CD4-positive, alpha-beta memory T cell (primary cell): Measurements from ENCODE around the gene TLCD5. TPM values are rescaled to one million over a fixed set of nuclear protein-coding genes. Genes with fewer than 3 reads are reported as not detected.

Experiments
- CTCF ChIA-PET: fragments of 350-600 bp; sonication (Branson Sonifier 250); formaldehyde crosslinking; loops from one replicate; lab custom pipeline; 2021; ENCODE audit warnings: inconsistent platforms; ENCODE audit not compliant: partially characterized antibody; lab: Charles Lee
- POLR2A ChIA-PET: fragments of 350-600 bp; sonication (Branson Sonifier 250); formaldehyde crosslinking; loops from one replicate; lab custom pipeline; 2021; ENCODE audit not compliant: partially characterized antibody; lab: Charles Lee
- DNase-seq, 5 donors: peaks; one replicate each; pipeline versions ENCODE4 v3.0.0 to v3.0.0-alpha.2; 2020 to 2022; ENCODE audit warnings: mixed read lengths in 1 of 5
- H3K27ac ChIP-seq: one replicate; pipeline ENCODE4 v1.7.0; 2013; ENCODE audit warnings: low read depth, low read length
- H3K27me3 ChIP-seq: 2 replicates; pipeline ENCODE4 v1.7.0; 2013; ENCODE audit warnings: mild to moderate bottlenecking, low read length, moderate library complexity; ENCODE audit not compliant: insufficient read depth
- H3K36me3 ChIP-seq: 2 replicates; pipeline ENCODE4 v1.7.0; 2013; ENCODE audit warnings: mild to moderate bottlenecking, low read length, moderate library complexity; ENCODE audit not compliant: insufficient read depth
- H3K4me1 ChIP-seq: 2 replicates; pipeline ENCODE4 v1.7.0; 2013; ENCODE audit warnings: mild to moderate bottlenecking, low read length, moderate library complexity; ENCODE audit not compliant: insufficient read depth
- H3K4me3 ChIP-seq, 2 donors: one replicate each; pipeline ENCODE4 v1.7.0; 2013; ENCODE audit warnings: low read length in 2 of 2, mild to moderate bottlenecking in 1 of 2
- H3K9me3 ChIP-seq, 2 donors: one replicate each; pipeline ENCODE4 v1.7.0; 2013; ENCODE audit warnings: low read length in 2 of 2, control low read depth in 1 of 2; ENCODE audit not compliant: control insufficient read depth in 1 of 2
- H3K27ac Mint-ChIP-seq, 7 donors: one replicate each; pipeline ENCODE4 v1.8.0; 2020 to 2021; ENCODE audit warnings: mixed read lengths in 7 of 7, mild to moderate bottlenecking in 6 of 7, inconsistent platforms in 3 of 7, moderate library complexity in 3 of 7
- H3K27me3 Mint-ChIP-seq, 2 donors: one replicate each; pipeline ENCODE4 v1.8.0; 2020 to 2021; ENCODE audit warnings: mixed read lengths in 2 of 2
- H3K36me3 Mint-ChIP-seq, 2 donors: one replicate each; pipeline ENCODE4 v1.8.0; 2020 to 2021; ENCODE audit warnings: mixed read lengths in 2 of 2, inconsistent platforms in 1 of 2, mild to moderate bottlenecking in 1 of 2
- H3K4me1 Mint-ChIP-seq, 4 donors: one replicate each; pipeline ENCODE4 v1.8.0; 2020 to 2021; ENCODE audit warnings: mixed read lengths in 4 of 4, mild to moderate bottlenecking in 1 of 4
- H3K4me3 Mint-ChIP-seq, 8 donors: one replicate each; pipeline ENCODE4 v1.8.0; 2020 to 2021; ENCODE audit warnings: mixed read lengths in 8 of 8, mild to moderate bottlenecking in 7 of 8, moderate library complexity in 6 of 8, inconsistent platforms in 3 of 8
- H3K9me3 Mint-ChIP-seq, 8 donors: one replicate each; pipeline ENCODE4 v1.8.0; 2020 to 2021; ENCODE audit warnings: mixed read lengths in 8 of 8, mild to moderate bottlenecking in 5 of 8, inconsistent platforms in 3 of 8, moderate library complexity in 1 of 8
- intact Hi-C: fragments of 100-400 bp; cut with micrococcal nuclease; formaldehyde crosslinking; loops from one replicate; pipeline ENCODE4 v1.15.1; 2023
- polyA plus RNA-seq, 2 donors: library from polyadenylated mRNA; unstranded; fragments of 300-500 nt; fragmentation: Illumina TruSeq; gene quantifications; one replicate each; pipeline ENCODE4 v1.2.3, GENCODE V29; 2021
- total RNA-seq, 2 experiments: library from RNA; stranded (reverse); gene quantifications; one replicate each; pipeline ENCODE4 v1.2.3, GENCODE V29; 2021

The TLCD5 gene
- total and polyA plus RNA-seq, 4 experiments from 2014 or later = 0.13 to 0.70 (median 0.27) TPM

DNA sequence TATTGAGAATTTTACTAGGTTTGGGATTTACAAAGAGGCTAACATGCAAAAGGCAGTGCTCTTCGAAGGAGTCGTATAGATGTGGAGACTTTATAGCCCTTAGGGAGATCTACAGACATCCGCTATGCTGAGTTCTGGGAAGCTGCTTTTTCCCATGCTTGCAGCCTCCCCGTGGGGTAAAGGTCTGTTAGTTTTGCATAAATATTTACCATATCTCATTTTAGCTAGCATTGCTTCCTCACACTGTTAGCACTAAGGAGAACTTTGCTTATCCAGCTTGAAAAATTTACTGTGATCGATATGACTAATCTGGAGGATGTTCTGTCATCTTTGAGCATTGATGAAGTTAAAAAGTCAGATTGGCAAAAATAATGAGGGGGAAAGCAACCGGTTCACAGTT, 29.7 kb downstream of the TLCD5 start:
- Histone ChIP-seq H3K36me3 (no peaks in the 10 kb centered on the region), H3K27ac (no peak overlapping the region), H3K4me1 (no peaks in the 10 kb centered on the region), H3K4me3 (no peak overlapping the region), H3K9me3 (no peaks in the 10 kb centered on the region), H3K27me3 (no peaks in the 10 kb centered on the region)
- Mint-ChIP-seq H3K9me3 (no peaks in the 10 kb centered on the region), H3K27me3 (peaks cover 13 to 25% of the 10 kb centered on the region in 2 donors), H3K4me3 (no peak overlapping the region), H3K4me1 (peaks cover 0 to 7% (median under 1%) of the 10 kb centered on the region in 4 donors), H3K36me3 (peaks cover 0 to 17% of the 10 kb centered on the region in 2 donors), H3K27ac (no peak overlapping the region)
- DNase-seq = no peak
- ChIA-PET CTCF (interaction anchor here (0.6 to 1.9 kb wide), 2 partner anchors 10 to 19 kb away, joined by 3 to 4 read pairs; partner anchors contain the start of gene ARHGEF12), POLR2A (no interaction called here)
- intact Hi-C loops = no loop called here

DNA sequence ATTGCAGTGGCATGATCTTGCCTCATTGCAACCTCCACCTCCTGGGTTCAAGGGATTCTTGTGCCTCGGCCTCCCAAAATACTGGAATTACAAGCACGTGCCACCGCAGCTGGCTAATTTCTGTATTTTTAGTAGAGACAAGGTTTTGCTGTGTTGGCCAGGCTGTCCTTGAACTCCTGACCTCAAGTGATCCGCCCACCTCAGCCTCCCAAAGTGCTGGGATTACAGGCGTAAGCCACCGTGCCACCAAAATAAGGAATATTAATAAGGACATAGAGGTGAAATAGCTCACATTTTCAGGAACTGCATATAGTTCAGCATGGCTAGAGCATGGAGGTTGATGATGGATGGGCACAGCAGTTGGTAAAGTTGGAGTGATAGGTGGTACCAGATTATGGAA, 32.5 kb downstream of the TLCD5 start:
- no peaks in the 10 kb centered on the region for H3K27me3 ChIP-seq
- no peak overlapping the region for H3K4me3 ChIP-seq
- intact Hi-C loops = no loop called here
- POLR2A ChIA-PET = no interaction called here
- H3K4me1 ChIP-seq = no peaks in the 10 kb centered on the region
- Mint-ChIP-seq H3K27ac (no peak overlapping the region), H3K9me3 (no peaks in the 10 kb centered on the region), H3K4me1 (peaks cover 0 to 4% (median 0%) of the 10 kb centered on the region in 4 donors), H3K36me3 (peaks cover 0 to 13% of the 10 kb centered on the region in 2 donors), H3K4me3 (no peak overlapping the region), H3K27me3 (peaks cover 8 to 12% of the 10 kb centered on the region in 2 donors)
- H3K36me3 ChIP-seq = no peaks in the 10 kb centered on the region
- H3K9me3 ChIP-seq = no peaks in the 10 kb centered on the region
- CTCF ChIA-PET = no interaction called here
- H3K27ac ChIP-seq = no peak overlapping the region
- no peak for DNase-seq

DNA sequence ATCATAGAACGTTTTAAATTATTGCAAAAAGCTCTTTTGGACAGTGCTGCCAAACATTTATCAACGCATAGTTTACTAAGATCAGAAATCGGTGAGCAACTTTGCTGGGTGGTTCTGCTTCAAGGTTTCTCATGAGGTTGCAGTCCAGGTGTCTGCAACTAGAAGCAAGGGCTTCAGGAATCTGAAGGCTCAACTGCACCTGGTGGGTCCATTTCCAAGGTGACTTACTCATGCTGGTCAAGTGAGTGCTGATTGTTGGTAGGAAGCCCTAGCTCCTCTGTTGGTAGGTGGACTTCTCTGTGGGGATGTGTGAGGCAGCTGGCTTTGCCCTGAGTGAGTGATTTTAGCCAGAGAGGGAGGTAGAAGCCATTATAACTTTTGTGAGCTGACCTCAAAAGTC, 33.6 kb downstream of the TLCD5 start:
- Histone ChIP-seq H3K4me3 (no peak overlapping the region), H3K9me3 (no peaks in the 10 kb centered on the region), H3K36me3 (no peaks in the 10 kb centered on the region), H3K27ac (no peak overlapping the region), H3K27me3 (no peaks in the 10 kb centered on the region), H3K4me1 (no peaks in the 10 kb centered on the region)
- POLR2A ChIA-PET = no interaction called here
- Mint-ChIP-seq H3K4me1 (peaks cover 0 to 4% (median 0%) of the 10 kb centered on the region in 4 donors), H3K27me3 (peaks cover 6 to 12% of the 10 kb centered on the region in 2 donors), H3K4me3 (no peak overlapping the region), H3K36me3 (peaks cover 0 to 9% of the 10 kb centered on the region in 2 donors), H3K9me3 (no peaks in the 10 kb centered on the region), H3K27ac (no peak overlapping the region)
- intact Hi-C loops = no loop called here
- no peak for DNase-seq
- CTCF ChIA-PET = interaction anchor here (1.0 kb wide), 1 partner anchor 24 kb away, joined by 3 read pairs; no protein-coding TSS in a partner anchor

DNA sequence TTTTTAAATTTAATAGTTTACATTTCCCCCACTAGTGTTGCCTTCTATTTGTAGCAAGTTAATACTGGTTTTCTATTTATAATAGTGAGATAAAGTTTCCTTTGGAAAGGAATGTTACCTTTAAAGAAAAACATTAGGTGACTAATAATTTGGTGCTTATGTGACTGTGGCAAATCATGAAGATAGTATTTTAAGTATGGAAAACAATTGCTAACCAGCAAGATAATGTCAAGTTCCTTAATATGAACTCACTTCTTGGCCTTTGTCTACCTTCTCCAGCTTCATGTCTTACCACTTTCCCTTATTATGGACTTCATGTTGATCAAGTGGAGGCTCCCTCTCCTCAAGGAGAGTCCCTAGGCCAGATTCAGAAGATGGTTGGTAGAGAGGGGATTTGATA, 38.3 kb downstream of the TLCD5 start:
- Histone ChIP-seq H3K9me3 (no peaks in the 10 kb centered on the region), H3K4me1 (no peaks in the 10 kb centered on the region), H3K36me3 (no peaks in the 10 kb centered on the region), H3K27ac (no peak overlapping the region), H3K4me3 (no peak overlapping the region), H3K27me3 (no peaks in the 10 kb centered on the region)
- peaks cover 2 to 6% of the 10 kb centered on the region in 2 donors for H3K27me3 Mint-ChIP-seq
- ChIA-PET POLR2A (no interaction called here), CTCF (no interaction called here)
- intact Hi-C loops = no loop called here
- peaks cover 0 to 1% (median 0%) of the 10 kb centered on the region in 4 donors for H3K4me1 Mint-ChIP-seq
- H3K4me3 Mint-ChIP-seq = no peak overlapping the region
- no peaks in the 10 kb centered on the region for H3K9me3 Mint-ChIP-seq
- DNase-seq = no peak
- H3K27ac Mint-ChIP-seq = no peak overlapping the region
- no peaks in the 10 kb centered on the region for H3K36me3 Mint-ChIP-seq

DNA sequence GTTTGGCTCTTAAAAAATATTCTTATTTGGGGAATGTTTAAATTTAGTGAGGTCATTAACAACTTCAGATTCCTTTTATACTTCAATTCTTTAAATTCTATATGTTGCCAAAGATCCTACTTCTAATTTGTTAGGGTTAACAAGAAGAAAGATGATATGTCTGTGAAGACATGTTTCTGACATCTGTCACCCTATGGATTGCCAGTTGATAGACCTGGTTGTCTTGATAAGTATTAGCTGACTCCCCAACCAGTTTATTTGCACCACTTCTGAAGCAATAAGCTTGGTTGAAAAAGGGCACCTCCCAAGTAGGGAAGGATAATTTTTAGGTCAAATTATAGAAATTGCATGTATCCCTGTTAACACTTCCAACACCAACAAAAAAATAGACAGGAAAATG, 40.4 kb downstream of the TLCD5 start:
- H3K36me3 ChIP-seq = no peaks in the 10 kb centered on the region
- Mint-ChIP-seq H3K36me3 (no peaks in the 10 kb centered on the region), H3K27ac (no peak overlapping the region), H3K4me3 (no peak overlapping the region), H3K4me1 (peaks cover 0 to 1% (median 0%) of the 10 kb centered on the region in 4 donors), H3K27me3 (peaks cover 1 to 2% of the 10 kb centered on the region in 2 donors), H3K9me3 (no peaks in the 10 kb centered on the region)
- no peak overlapping the region for H3K27ac ChIP-seq
- no peak for DNase-seq
- intact Hi-C loops = no loop called here
- H3K4me1 ChIP-seq = no peaks in the 10 kb centered on the region
- no peak overlapping the region for H3K4me3 ChIP-seq
- POLR2A ChIA-PET = no interaction called here
- no peaks in the 10 kb centered on the region for H3K9me3 ChIP-seq
- CTCF ChIA-PET = interaction anchor here (0.5 kb wide), 1 partner anchor 61 kb away, joined by 3 read pairs; no protein-coding TSS in a partner anchor
- no peaks in the 10 kb centered on the region for H3K27me3 ChIP-seq

GRCh38 chr11:120372296-120372695, 47.2 kb downstream of the TLCD5 start:
- no peak overlapping the region for H3K27ac ChIP-seq
- no peak overlapping the region for H3K4me3 ChIP-seq
- no peaks in the 10 kb centered on the region for H3K36me3 Mint-ChIP-seq
- H3K36me3 ChIP-seq = no peaks in the 10 kb centered on the region
- peaks cover 0 to 7% of the 10 kb centered on the region in 2 donors for H3K27me3 Mint-ChIP-seq
- no peak overlapping the region for H3K4me3 Mint-ChIP-seq
- DNase-seq = no peak
- ChIA-PET CTCF (interaction anchor here (0.9 kb wide), 1 partner anchor 69 kb away, joined by 5 read pairs; no protein-coding TSS in a partner anchor), POLR2A (no interaction called here)
- H3K4me1 ChIP-seq = no peaks in the 10 kb centered on the region
- H3K27ac Mint-ChIP-seq = no peak overlapping the region
- peaks cover 0 to 4% (median 0%) of the 10 kb centered on the region in 8 donors for H3K9me3 Mint-ChIP-seq
- intact Hi-C loops = no loop called here
- no peaks in the 10 kb centered on the region for H3K9me3 ChIP-seq
- H3K4me1 Mint-ChIP-seq = no peaks in the 10 kb centered on the region
- H3K27me3 ChIP-seq = no peaks in the 10 kb centered on the region

DNA sequence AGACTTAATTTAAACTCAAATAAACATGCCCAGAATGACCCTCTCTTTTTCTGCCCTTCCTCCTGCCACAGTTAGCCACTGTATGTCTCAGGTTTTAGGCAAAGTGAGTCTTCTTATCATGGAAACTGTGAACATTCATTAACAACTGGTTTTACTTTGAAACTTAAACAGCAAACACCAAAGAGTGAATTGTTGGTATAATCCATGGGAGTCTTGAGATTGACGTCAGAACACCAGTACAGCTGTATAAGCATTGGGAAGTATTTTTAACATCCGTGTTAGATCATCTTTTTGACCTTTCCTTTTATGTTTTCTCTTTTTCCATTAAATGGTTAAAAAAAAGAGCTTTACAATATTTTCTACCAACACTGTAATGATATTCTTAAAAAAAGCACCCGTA, 50.0 kb downstream of the TLCD5 start:
- Histone ChIP-seq H3K9me3 (no peaks in the 10 kb centered on the region), H3K27ac (no peak overlapping the region), H3K4me3 (no peak overlapping the region), H3K36me3 (no peaks in the 10 kb centered on the region), H3K4me1 (no peaks in the 10 kb centered on the region), H3K27me3 (no peaks in the 10 kb centered on the region)
- DNase-seq = no peak
- peaks cover 0 to 14% (median 10%) of the 10 kb centered on the region in 8 donors for H3K9me3 Mint-ChIP-seq
- H3K36me3 Mint-ChIP-seq = no peaks in the 10 kb centered on the region
- no peak overlapping the region for H3K27ac Mint-ChIP-seq
- no peak overlapping the region for H3K4me3 Mint-ChIP-seq
- ChIA-PET CTCF (no interaction called here), POLR2A (no interaction called here)
- no peaks in the 10 kb centered on the region for H3K4me1 Mint-ChIP-seq
- H3K27me3 Mint-ChIP-seq = peaks cover 0 to 6% of the 10 kb centered on the region in 2 donors
- intact Hi-C loops = no loop called here
